ENCODE data around the gene GPNMB. TPM values are rescaled to one million over a fixed set of nuclear protein-coding genes. Genes with fewer than 3 reads are reported as not detected.

GPNMB gene
- total RNA-seq, 2 donors from 2014 or later, result 0.88 to 1.1 TPM

GRCh38 chr7:23264916-23265458 lies 18.4 kb downstream of the GPNMB start:
- Mint-ChIP-seq H3K4me3 (peak overlapping the region in 1 of 2 donors; percentile 22), H3K27me3 (ENCODE audit: low read depth) (peaks cover 5% of the 10 kb centered on the region), H3K27ac (no peak overlapping the region), H3K4me1 (ENCODE audit: low read depth) (peaks cover 9% of the 10 kb centered on the region), H3K9me3 (no peaks in the 10 kb centered on the region), H3K36me3 (ENCODE audit: insufficient read depth in 2 of 2) (no peaks in the 10 kb centered on the region)
- DNase-seq (no peak), ATAC-seq (replicated peaks in 1 of 2) (peak; percentile 44 to 66)

GRCh38 chr7:23266918-23267317 lies 20.3 kb downstream of the GPNMB start:
- H3K9me3 Mint-ChIP-seq, result no peaks in the 10 kb centered on the region
- ATAC-seq (replicated peaks in 1 of 2) (no peak), DNase-seq (no peak)
- no peaks in the 10 kb centered on the region for H3K36me3 Mint-ChIP-seq (ENCODE audit: insufficient read depth in 2 of 2)
- peaks cover 18% of the 10 kb centered on the region for H3K27me3 Mint-ChIP-seq (ENCODE audit: low read depth)
- no peak overlapping the region for H3K4me3 Mint-ChIP-seq
- H3K4me1 Mint-ChIP-seq (ENCODE audit: low read depth), result peaks cover 9% of the 10 kb centered on the region
- H3K27ac Mint-ChIP-seq, result no peak overlapping the region

- ATAC-seq (replicated peaks in 1 of 2), result no peak
Observed at GRCh38 chr7:23267357-23267756, 20.8 kb downstream of the GPNMB start.

GRCh38 chr7:23268167-23268566 lies 21.6 kb downstream of the GPNMB start:
- no peak for ATAC-seq (replicated peaks in 1 of 2)
- peaks cover 28% of the 10 kb centered on the region for H3K27me3 Mint-ChIP-seq (ENCODE audit: low read depth)
- peaks cover 9% of the 10 kb centered on the region for H3K4me1 Mint-ChIP-seq (ENCODE audit: low read depth)
- H3K36me3 Mint-ChIP-seq (ENCODE audit: insufficient read depth in 2 of 2), result no peaks in the 10 kb centered on the region
- no peak for DNase-seq
- H3K4me3 Mint-ChIP-seq, result no peak overlapping the region
- H3K27ac Mint-ChIP-seq, result no peak overlapping the region
- no peaks in the 10 kb centered on the region for H3K9me3 Mint-ChIP-seq

More at GRCh38 chr7:23267357-23267756, 20.8 kb downstream of the GPNMB start:
- H3K9me3 Mint-ChIP-seq, result no peaks in the 10 kb centered on the region
- H3K4me3 Mint-ChIP-seq, result no peak overlapping the region
- H3K36me3 Mint-ChIP-seq (ENCODE audit: insufficient read depth in 2 of 2), result no peaks in the 10 kb centered on the region
- H3K27ac Mint-ChIP-seq, result no peak overlapping the region
- H3K27me3 Mint-ChIP-seq (ENCODE audit: low read depth), result peaks cover 22% of the 10 kb centered on the region
- no peak for DNase-seq
- peaks cover 9% of the 10 kb centered on the region for H3K4me1 Mint-ChIP-seq (ENCODE audit: low read depth)

GRCh38 chr7:23268746-23269145 lies 22.2 kb downstream of the GPNMB start:
- Mint-ChIP-seq H3K27ac (no peak overlapping the region), H3K9me3 (no peaks in the 10 kb centered on the region), H3K4me1 (ENCODE audit: low read depth) (peaks cover 15% of the 10 kb centered on the region), H3K4me3 (no peak overlapping the region), H3K27me3 (ENCODE audit: low read depth) (peaks cover 28% of the 10 kb centered on the region), H3K36me3 (ENCODE audit: insufficient read depth in 2 of 2) (no peaks in the 10 kb centered on the region)
- ATAC-seq (replicated peaks in 1 of 2) (no peak), DNase-seq (no peak)

- Mint-ChIP-seq H3K36me3 (ENCODE audit: insufficient read depth in 2 of 2) (no peaks in the 10 kb centered on the region), H3K4me3 (peak overlapping the region; percentile 40 to 65), H3K27ac (no peak overlapping the region), H3K4me1 (ENCODE audit: low read depth) (peaks cover 7% of the 10 kb centered on the region), H3K9me3 (no peaks in the 10 kb centered on the region), H3K27me3 (ENCODE audit: low read depth) (peaks cover 28% of the 10 kb centered on the region)
- no peak for DNase-seq
- no peak for ATAC-seq (replicated peaks in 1 of 2)
Observed at GRCh38 chr7:23272275-23272674, 25.7 kb downstream of the GPNMB start.

GRCh38 chr7:23273141-23273599 lies 26.6 kb downstream of the GPNMB start:
- peak overlapping the region; percentile 41 for H3K27ac Mint-ChIP-seq
- no peaks in the 10 kb centered on the region for H3K9me3 Mint-ChIP-seq

GRCh38 chr7:23275912-23276311 lies 29.3 kb downstream of the GPNMB start:
- no peaks in the 10 kb centered on the region for H3K9me3 Mint-ChIP-seq
- H3K27ac Mint-ChIP-seq, result no peak overlapping the region
- H3K36me3 Mint-ChIP-seq (ENCODE audit: insufficient read depth in 2 of 2), result no peaks in the 10 kb centered on the region
- no peak for DNase-seq
- H3K4me3 Mint-ChIP-seq, result no peak overlapping the region
- no peak for ATAC-seq (replicated peaks in 1 of 2)
- H3K4me1 Mint-ChIP-seq (ENCODE audit: low read depth), result peaks cover 7% of the 10 kb centered on the region
- H3K27me3 Mint-ChIP-seq (ENCODE audit: low read depth), result peaks cover 14% of the 10 kb centered on the region

More at GRCh38 chr7:23273141-23273599, 26.6 kb downstream of the GPNMB start:
- peak overlapping the region; percentile 65 to 88 for H3K4me3 Mint-ChIP-seq
- peaks cover 28% of the 10 kb centered on the region for H3K27me3 Mint-ChIP-seq (ENCODE audit: low read depth)
- DNase-seq, result peak; percentile 90 to 92
- peak; percentile 97 to 99 for ATAC-seq (replicated peaks in 1 of 2)
- H3K36me3 Mint-ChIP-seq (ENCODE audit: insufficient read depth in 2 of 2), result no peaks in the 10 kb centered on the region
- peaks cover 7% of the 10 kb centered on the region for H3K4me1 Mint-ChIP-seq (ENCODE audit: low read depth)

- H3K27me3 Mint-ChIP-seq (ENCODE audit: low read depth), result peaks cover 11% of the 10 kb centered on the region
- ATAC-seq (replicated peaks in 1 of 2) (no peak), DNase-seq (no peak)
- H3K9me3 Mint-ChIP-seq, result no peaks in the 10 kb centered on the region
- H3K27ac Mint-ChIP-seq, result no peak overlapping the region
- no peak overlapping the region for H3K4me3 Mint-ChIP-seq
- H3K36me3 Mint-ChIP-seq (ENCODE audit: insufficient read depth in 2 of 2), result no peaks in the 10 kb centered on the region
- H3K4me1 Mint-ChIP-seq (ENCODE audit: low read depth), result peaks cover 7% of the 10 kb centered on the region
Observed at GRCh38 chr7:23276376-23276775, 29.8 kb downstream of the GPNMB start.

GRCh38 chr7:23276947-23277346 lies 30.4 kb downstream of the GPNMB start:
- peaks cover 10% of the 10 kb centered on the region for H3K27me3 Mint-ChIP-seq (ENCODE audit: low read depth)
- H3K27ac Mint-ChIP-seq, result no peak overlapping the region
- H3K4me3 Mint-ChIP-seq, result no peak overlapping the region
- H3K9me3 Mint-ChIP-seq, result no peaks in the 10 kb centered on the region
- H3K4me1 Mint-ChIP-seq (ENCODE audit: low read depth), result peaks cover 7% of the 10 kb centered on the region
- no peak for ATAC-seq (replicated peaks in 1 of 2)
- no peak for DNase-seq
- H3K36me3 Mint-ChIP-seq (ENCODE audit: insufficient read depth in 2 of 2), result no peaks in the 10 kb centered on the region

GRCh38 chr7:23277359-23277989 lies 30.9 kb downstream of the GPNMB start:
- DNase-seq (peak; percentile 25 to 52), ATAC-seq (replicated peaks in 1 of 2) (peak; percentile 18 to 31)
- Mint-ChIP-seq H3K4me3 (no peak overlapping the region), H3K9me3 (no peaks in the 10 kb centered on the region), H3K27me3 (ENCODE audit: low read depth) (peaks cover 5% of the 10 kb centered on the region), H3K4me1 (ENCODE audit: low read depth) (peaks cover 7% of the 10 kb centered on the region), H3K27ac (peak overlapping the region; percentile 9), H3K36me3 (ENCODE audit: insufficient read depth in 2 of 2) (no peaks in the 10 kb centered on the region)

- ATAC-seq (replicated peaks in 1 of 2) (no peak), DNase-seq (no peak)
- Mint-ChIP-seq H3K36me3 (ENCODE audit: insufficient read depth in 2 of 2) (no peaks in the 10 kb centered on the region), H3K27me3 (ENCODE audit: low read depth) (no peaks in the 10 kb centered on the region), H3K9me3 (no peaks in the 10 kb centered on the region), H3K27ac (no peak overlapping the region), H3K4me3 (no peak overlapping the region), H3K4me1 (ENCODE audit: low read depth) (no peaks in the 10 kb centered on the region)
Observed at GRCh38 chr7:23279819-23280525, 33.4 kb downstream of the GPNMB start.

GRCh38 chr7:23283086-23283485 lies 36.5 kb downstream of the GPNMB start:
- ATAC-seq (replicated peaks in 1 of 2), result no peak
- H3K9me3 Mint-ChIP-seq, result no peaks in the 10 kb centered on the region
- H3K36me3 Mint-ChIP-seq (ENCODE audit: insufficient read depth in 2 of 2), result no peaks in the 10 kb centered on the region
- H3K27me3 Mint-ChIP-seq (ENCODE audit: low read depth), result no peaks in the 10 kb centered on the region
- no peak overlapping the region for H3K4me3 Mint-ChIP-seq
- no peak overlapping the region for H3K27ac Mint-ChIP-seq
- no peak for DNase-seq
- H3K4me1 Mint-ChIP-seq (ENCODE audit: low read depth), result peaks cover 9% of the 10 kb centered on the region

Measured in activated T-cell treated with anti-CD3 and anti-CD28 coated beads, Interleukin-2, amount 50 U/mL, for 72 hours (primary cell).